ENCODE measurements around the gene HSPE1.
"Not testable (repeated sequence)": the region's sequence is repeated elsewhere in the genome, so short reads cannot be mapped to it uniquely, and the experiment has no call there.

Gene HSPE1

DNA sequence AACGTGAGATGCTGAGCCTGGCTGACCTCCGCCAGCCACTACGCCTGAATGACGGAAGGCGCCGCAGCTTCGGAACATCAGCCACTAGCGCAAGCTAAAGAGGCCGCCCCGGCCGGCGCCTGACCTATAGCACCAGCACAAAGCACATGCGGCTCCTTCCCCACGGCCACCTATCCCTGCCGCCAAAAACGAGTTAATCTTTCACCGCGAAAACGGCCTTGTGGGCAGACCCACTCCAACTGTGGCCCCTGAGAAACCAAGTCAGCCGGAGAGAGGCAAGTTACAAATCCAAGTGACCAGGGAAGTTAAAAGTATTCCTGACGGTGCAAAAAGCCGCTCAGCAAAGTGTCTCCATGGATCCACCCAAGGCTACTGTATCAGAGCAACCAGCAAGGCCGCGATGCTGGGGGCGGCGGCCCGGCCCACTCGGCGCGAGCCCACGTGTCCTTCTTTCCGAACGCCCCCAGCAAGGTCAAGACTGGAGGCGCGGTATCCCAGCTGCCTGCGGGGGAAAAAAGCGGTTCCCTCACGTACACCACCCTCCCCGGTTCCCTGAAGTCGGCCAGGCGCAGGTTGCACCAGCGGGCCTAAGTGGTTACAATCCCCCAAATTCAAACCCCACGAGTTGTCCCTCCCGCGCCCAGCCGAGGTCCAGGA, 1.1 kb upstream of the HSPE1 start:
- DNase-seq, result peak; percentile 44 to 56

DNA sequence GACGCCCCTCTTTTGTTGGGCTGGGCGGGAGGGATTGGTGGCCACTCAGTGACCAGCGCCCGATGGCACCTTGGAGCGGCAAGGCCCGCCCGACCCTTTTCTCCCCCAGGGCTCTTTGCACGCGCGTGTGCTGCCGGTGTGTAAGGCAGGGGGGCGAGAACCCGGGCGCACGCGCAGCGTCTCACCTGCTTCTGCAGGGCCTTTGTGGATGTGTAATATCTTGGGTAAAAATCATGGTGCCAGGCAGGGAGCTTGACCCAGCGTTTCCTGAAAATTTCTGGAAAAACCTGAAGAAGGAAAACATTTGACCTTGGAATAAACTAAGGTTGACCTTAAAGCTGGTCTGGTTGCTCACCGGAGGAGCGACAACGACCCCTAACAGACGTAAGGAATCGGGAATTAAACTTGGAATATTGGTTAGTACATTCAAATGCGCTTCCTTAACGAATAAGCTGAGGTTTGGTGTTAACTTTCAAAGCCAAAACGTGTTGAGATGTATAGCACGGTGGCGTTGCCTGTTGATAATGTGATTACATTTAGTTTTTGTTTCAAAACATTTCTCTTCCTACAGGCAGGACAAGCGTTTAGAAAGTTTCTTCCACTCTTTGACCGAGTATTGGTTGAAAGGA, 438 bp downstream of the HSPE1 start:
- DNase-seq, result no peak

DNA sequence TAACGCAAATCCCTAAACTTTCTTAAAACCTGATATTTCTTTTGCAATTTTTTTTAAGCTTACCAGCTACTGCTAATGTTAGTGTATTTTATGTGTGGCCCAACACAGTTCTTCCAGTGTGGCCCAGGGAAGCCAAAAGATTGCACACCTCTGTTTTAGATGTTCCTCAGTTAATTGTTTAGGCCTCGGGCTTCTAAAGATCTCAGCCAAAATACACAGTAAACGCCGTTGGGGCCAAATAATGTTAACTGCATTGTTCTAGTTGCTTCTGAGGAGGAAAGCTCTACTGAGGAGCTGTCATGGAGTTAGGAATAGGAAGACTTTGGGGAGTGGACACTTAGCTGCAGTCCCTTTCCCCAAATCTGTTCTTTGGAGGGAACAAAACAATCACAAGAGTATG, 2.0 kb downstream of the HSPE1 start:
- DNase-seq, result no peak

DNA sequence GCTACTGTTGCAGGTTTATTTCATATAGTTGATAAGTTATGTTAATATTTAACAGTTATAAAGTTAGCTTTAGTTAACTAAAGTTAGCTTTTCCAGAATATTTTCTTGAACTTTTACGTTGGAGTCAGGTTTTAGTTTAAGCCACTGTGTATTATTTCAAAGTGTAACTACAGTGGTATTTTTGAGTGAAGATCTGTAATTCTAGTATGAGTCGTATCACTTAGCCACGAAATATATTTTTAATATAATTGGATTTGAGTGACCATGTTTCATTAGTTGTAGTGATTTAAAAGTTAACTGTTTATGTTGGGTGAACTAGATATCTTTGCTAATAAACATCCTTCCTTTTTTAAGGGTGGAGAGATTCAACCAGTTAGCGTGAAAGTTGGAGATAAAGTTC, 2.5 kb downstream of the HSPE1 start:
- no peak for DNase-seq

DNA sequence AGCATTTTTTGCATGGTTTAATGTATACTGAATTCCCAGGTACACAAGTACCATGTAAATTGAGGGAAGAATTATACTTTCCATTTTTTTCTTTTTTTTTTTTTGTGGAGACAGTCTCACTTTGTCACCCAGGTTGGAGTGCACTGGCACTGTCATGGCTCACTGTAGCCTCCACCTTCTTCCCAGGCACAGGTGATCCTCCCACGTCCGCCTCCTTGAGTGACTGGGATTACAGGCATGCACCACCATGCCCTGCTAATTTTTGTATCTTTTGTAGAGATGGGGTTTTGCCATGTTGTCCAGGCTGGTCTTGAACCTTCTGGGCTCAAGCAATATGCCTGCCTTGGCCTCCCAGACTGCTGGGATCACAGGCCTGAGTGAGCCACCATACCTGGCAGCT, 3.8 kb downstream of the HSPE1 start:
- DNase-seq, result no peak

DNA sequence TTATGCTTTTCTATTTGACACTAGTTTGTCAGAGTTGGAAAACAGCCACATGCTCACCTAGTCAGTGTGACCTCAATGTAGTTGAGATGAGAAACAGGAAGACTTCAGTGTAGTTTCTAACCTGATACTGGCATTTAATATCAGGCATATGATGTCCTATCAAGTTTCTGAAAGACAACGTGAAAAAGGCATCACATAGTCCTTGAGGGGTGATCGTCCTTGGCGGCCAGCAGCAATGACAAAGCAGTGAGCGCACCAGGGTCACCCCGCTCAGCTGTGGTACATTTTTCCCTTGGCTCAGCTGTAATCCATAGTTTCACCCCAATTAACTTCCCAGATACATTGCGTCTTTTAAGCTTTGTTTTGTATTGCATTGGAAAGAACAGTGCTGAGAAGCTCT, 4.3 kb downstream of the HSPE1 start:
- no peak for DNase-seq

DNA sequence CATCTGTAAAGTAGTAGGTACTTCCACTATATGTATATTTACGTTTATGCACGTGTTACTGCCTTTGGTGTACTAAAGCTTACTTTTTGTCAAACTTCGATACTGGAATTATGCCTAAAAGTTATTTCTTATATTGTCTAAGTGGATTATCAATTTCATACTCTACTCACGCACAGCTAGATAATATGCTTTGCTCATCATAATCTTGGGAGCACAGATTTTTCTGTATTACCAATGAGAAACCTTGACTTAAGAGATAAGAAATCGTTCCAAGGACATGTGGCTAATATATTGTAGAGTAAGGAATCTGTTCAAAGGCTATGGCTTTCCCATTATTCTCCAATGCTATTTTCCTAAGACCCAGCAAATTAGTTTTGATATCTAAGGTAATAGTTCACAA, 6.5 kb downstream of the HSPE1 start:
- DNase-seq, result no peak

DNA sequence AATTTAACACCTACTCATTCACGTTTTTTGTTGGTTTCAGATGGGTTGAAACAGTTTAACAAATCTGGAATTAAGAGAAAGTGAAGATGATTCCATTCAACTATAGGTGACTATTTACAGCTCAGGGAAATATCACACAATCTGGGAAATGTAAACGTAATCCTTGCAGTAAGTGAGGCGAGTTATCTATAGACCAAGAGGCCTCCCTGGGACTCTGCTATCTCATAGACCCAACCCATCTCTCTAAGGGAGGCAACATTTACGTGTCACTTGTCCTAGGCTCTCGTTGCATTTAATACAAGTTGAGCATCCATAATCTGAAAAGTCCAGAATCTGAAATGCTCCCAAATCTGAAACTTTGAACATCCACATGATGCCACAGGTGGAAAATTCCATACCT, 13.7 kb downstream of the HSPE1 start:
- DNase-seq, result no peak

DNA sequence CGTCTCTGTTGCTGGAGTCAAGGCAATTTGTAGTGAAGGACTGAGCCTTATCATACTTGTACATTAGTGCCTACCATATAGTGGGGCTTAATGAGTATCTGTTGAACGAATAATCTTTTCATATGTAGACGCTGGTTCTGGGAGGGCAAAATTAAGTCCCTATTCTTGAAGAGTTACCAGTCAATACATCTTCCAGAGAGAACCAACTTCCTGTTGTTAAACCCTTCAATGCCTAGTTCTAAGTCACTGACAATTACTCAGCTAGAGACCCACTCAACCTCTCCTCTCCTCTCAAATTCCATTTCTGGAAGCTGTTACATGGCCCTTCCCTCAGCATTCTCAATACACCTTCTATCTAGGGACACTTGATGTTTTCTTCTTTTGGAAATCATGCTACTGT, 14.6 kb downstream of the HSPE1 start:
- no peak for DNase-seq

DNA sequence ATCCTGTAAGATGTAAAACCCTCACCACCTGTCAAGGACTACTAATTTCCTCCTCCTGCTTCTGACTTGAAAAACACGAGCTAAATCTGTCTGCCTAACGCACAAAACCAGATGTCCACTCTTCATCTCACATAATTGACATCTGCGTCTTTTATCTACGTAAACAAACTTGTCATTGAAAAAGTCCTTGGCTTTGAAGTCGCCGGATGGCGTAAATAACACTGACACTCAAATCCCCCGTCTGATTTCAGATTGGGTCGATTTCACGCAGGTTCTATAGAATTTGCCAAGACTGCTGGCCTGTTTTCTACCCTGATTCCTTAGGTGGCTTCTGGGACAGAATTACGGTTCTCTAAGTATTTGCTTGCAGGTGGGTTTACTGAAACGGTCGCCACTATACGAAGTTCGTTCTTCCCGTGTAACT, 15.1 kb downstream of the HSPE1 start:
- no peak for DNase-seq

DNA sequence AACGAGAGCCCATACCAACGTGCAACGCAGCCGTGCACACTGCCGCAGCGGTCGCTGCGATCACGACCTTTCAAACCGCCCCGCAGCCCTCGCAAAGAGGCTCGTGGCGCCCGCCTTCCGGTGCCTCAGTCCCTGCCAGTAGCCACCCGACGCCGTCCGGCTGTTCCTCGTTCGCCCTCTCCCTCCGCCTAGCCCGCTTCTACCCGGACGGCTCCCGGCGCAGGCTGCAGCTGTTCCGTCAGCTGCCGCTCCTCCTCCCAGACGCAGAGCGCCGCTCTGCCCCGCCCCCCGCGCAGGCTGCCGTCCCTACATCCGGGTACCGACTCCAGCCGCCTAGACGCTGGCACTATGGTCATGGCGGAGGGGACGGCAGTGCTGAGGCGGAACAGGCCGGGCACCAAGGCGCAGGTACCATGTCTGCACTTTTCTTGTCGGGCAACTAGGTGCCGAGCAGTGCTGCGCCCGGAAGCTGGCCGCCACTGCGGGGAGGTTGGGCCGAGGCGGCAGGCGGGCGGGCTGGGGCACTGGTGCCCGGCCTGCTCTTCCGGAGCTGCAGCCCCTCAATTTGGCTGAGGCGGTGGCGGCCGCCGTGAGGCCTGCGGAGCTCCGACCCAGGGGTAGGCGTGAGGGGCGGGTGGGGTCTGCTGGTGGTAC, 15.7 kb downstream of the HSPE1 start, which contains the start of gene MOB4:
Gene MOB4, plus strand, starts transcription at position 328 of the 654 bp plus-strand sequence. Its CDS starts 21 bp downstream, at position 349.
- peak; percentile 90 for DNase-seq

DNA sequence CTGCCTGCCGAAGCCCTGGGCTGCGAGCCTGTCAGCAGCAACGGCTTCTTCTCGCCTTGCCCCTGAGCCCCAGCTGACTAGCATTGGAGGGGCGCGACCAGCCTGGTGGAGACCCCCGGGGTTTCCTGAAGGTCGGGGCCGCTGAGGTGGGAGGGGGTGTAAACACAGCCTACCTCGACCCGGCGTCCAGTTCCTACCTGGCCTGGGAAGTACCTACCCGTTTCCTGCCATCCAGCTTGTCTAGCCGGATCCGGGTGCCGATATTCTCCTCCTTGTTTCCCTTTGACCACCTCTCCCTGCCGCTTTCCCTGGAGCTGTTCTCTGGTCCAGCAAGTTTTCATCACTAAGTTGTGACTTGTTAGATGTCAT, 16.2 kb downstream of the HSPE1 start:
- DNase-seq, result no peak

DNA sequence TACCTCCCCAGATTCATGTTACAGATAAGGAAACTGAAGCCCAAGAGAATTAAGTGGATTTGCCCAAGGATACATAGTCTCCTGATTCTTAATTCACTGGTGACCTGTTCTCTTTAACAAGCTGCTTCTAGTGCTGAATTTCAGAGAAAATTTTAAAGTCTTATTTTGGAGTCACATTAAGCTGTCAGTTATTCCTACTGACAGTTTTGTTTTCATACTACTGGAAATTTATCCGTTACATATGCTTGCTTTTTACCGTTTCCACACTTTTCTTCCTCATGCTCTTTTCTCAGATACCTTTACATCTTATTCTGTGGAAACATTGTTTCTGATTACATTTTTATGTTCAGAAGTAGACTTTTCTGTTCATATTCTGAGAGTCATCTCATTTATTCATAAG, 17.0 kb downstream of the HSPE1 start:
- DNase-seq, result no peak

DNA sequence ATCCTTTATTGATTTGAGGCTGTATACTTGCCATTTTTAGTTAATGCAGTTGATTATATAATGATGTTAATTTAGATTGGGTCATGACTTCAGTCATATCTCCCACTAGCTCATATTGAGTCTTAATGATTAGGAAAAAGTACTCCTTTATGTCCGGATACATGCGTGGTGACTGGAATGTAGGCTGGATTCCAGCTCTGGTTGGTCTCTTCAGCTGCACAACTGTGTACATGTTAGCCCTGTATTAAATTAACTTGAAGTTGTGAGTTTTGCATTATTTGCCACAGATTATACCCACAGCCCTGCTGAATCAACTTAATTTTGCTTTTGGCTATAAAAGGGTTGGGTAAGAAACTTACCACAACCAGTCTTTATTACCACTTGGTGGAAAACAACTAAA, 38.2 kb downstream of the HSPE1 start:
- no peak for DNase-seq

DNA sequence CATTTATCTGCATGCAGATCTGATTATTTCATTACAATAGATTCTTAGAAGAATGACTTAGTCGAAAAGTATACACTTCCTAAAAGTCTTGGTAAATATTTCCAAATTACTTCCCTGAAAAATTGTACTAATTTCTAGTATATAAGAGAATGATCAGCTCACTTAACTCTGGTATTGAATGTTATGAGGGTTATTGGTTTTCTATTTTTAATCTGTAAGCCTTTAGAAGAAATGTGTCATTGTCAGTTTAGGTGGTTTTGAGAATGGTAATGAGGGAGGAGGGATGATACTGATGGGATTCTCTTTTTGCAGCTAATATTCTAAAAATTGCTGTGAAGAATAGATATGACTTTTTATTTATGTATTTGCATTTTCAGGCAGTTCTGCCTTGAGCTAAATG, 39.6 kb downstream of the HSPE1 start:
- no peak for DNase-seq

DNA sequence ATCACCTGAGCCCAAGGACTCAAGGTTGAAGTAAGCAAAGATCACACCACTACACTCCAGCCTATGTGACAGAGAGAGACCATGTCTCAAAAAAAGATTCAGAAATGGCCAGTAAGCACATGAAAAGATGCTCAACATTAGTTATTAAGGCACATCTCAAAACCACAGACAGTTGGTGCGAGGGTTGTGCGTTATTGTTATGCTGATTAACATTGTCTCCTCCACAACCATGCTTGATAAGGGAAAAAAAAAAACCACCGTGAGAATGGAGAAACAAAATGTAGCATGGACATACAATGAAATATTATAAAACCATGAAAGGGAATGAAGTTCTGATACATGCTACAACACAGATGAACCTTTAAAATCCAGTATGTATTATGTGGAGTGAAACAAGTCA, 43.0 kb downstream of the HSPE1 start:
- no peak for DNase-seq

DNA sequence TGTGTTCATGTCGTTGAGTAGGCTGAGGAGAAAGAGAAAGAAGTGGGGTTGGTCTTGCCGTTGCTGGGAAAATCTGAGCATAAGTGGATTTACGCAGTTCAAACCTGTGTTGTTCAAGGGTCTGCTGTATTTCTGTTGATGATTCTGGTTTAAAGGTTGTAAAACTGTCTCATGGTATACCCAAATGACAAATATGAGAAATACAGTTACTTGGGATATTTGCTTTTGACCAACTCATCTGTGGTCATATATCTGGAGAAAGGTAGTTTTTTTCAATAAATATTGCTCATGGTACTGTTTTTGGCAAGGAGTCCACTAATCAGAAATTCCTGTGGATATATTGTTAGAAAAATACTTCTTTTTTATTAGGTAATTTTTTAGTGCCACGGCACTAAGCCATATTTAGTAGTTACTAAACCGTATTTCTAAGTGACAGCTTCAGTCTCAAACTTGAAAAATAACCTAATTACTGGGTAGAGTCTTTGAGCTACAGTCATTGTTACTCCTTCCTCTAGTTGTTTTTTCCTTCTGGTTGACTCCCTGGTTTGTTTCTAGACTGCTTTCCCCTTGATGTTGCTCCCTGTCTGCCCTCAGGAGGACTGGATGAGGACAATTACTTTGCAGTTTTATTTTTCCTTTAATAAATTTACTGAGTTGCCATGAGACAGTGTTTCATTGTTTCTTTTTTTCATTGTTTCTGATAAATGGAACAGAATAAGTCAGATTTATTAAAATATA, 47.2 kb downstream of the HSPE1 start:
- DNase-seq, result no peak

DNA sequence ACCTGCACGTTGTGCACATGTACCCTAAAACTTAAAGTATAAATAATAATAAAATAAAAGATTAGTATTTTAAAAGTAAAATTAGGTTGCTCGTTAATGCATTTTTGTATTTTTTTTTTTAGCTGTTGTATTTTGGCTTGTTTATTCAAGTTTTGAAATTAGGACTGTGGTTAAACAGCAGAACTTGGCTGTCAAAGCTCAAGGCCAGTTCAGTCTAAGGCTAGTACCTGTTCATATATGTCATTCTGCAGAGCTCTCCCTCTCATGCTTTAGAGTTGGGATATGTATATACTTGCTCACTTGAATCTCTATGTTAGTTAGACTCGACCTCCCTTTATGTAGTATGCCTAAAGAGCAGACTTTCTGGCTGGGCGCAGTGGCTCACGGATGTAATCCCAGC, 48.4 kb downstream of the HSPE1 start:
- DNase-seq, result no peak

DNA sequence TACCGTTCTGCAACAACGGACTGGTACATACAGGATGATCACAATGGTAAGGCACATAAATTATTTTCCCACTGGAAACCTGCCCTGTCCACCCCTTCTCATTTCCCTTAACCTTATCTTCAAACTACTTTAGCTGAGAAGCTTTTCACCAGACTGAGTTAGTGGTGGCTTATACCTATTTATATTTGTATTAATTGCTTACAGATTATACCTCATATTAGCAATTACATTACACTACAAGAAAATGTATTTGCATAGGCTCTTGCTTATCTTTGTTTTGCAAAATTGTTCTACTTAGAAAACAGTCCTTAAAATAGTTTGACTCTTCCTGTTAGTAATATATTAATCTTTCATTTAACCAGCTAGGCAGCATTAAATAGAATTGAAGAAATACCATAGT, 51.1 kb downstream of the HSPE1 start:
- not testable (repeated sequence) for DNase-seq
